Stimulated activated CD8-positive, alpha-beta memory T cell treated with anti-CD3 and anti-CD28 coated beads, Interleukin-7, amount 100 ng/mL, for 48 hours (primary cell): Measurements from ENCODE around the gene POGZ.
A peak's percentile ranks its signal among the peaks of the same experiment; 100 is the strongest.

Experiments
- DNase-seq, 2 donors: peaks; one replicate each; pipeline ENCODE4 v3.0.0-alpha.2; 2020; ENCODE audit warnings: low read depth in 1 of 2; ENCODE audit errors: extremely low read depth in 1 of 2

The POGZ gene, protein sequence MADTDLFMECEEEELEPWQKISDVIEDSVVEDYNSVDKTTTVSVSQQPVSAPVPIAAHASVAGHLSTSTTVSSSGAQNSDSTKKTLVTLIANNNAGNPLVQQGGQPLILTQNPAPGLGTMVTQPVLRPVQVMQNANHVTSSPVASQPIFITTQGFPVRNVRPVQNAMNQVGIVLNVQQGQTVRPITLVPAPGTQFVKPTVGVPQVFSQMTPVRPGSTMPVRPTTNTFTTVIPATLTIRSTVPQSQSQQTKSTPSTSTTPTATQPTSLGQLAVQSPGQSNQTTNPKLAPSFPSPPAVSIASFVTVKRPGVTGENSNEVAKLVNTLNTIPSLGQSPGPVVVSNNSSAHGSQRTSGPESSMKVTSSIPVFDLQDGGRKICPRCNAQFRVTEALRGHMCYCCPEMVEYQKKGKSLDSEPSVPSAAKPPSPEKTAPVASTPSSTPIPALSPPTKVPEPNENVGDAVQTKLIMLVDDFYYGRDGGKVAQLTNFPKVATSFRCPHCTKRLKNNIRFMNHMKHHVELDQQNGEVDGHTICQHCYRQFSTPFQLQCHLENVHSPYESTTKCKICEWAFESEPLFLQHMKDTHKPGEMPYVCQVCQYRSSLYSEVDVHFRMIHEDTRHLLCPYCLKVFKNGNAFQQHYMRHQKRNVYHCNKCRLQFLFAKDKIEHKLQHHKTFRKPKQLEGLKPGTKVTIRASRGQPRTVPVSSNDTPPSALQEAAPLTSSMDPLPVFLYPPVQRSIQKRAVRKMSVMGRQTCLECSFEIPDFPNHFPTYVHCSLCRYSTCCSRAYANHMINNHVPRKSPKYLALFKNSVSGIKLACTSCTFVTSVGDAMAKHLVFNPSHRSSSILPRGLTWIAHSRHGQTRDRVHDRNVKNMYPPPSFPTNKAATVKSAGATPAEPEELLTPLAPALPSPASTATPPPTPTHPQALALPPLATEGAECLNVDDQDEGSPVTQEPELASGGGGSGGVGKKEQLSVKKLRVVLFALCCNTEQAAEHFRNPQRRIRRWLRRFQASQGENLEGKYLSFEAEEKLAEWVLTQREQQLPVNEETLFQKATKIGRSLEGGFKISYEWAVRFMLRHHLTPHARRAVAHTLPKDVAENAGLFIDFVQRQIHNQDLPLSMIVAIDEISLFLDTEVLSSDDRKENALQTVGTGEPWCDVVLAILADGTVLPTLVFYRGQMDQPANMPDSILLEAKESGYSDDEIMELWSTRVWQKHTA (N-terminal part only)

DNA sequence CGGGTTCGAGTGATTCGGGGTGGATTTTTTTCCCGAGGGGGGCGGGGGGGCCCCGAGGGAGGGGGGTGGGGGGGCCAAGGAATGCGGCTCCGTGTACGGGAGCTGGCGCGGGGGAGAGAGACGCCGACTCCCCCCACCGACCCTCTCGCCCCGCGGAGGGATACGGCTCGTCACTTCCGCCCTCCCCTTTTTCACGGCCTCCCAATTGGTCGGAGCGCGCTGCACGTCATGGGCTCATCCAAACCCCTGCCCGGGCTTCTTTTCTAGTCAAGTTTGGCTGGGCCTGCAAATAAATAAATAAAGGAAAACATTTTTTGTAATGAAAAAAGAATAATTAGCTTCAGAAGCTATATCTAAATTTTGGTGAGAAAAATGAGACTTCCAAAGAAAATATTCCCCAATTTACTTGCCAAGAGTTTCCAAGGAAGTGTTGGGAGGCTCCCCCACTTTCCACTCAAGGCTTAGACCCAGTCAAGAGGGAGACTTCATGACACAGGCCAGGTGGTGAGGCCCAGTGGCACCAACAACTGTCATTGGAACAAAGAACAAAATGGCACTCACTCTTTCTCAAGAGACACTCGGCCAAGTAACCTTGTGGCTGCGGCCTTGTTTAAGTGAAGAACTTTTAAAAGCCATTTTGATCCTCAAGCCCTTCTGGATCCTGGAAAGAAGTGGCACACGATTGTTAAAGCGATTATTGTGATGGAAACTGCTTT lies at the start of gene POGZ:
TSS of gene POGZ (minus strand) at position 164 of the 716 bp plus-strand sequence. CDS start 17,290 bp downstream, outside the sequence.
- peak; percentile 84 to 92 for DNase-seq

DNA sequence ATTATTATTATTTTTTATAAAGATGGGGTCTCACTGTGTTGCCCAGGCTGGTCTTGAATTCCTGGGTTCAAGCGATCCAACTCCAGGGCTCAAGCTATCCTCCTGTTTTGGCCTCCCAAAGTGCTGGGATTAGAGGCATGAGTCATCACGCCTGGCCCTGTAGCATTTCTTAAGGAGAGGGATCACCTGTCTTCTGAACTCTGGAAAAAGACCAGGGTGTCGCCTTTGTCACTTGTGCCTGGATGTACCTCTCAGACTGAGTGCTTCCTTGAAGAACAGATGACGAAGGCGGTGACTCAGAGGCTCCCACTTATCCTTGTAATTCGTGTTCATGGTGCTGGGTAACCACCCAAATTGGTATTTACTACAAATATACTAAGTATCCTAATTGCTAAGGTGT lies 49.5 kb upstream of the POGZ start:
- DNase-seq = no peak

DNA sequence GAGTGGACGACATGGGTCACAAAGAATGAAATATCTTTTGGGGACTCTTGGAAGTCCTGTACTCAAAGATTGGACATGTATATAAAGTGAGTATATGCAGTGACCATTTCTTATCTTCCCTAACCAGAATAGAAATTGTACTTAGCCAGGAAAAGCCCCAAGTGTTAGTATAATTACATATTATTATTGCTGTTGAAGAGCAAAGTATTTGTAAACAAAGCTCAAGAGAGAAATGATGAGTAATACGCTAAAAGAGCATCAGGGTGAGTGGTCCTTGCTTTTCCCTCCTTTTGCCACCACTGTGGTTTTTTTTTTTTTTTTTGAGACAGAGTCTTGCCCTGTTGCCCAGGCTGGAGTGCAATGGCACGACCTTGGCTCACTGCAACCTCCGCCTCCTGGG lies 45.5 kb upstream of the POGZ start:
- DNase-seq = no peak

GRCh38 chr1:151504252-151504651 lies 45.0 kb upstream of the POGZ start:
- no peak for DNase-seq

DNA sequence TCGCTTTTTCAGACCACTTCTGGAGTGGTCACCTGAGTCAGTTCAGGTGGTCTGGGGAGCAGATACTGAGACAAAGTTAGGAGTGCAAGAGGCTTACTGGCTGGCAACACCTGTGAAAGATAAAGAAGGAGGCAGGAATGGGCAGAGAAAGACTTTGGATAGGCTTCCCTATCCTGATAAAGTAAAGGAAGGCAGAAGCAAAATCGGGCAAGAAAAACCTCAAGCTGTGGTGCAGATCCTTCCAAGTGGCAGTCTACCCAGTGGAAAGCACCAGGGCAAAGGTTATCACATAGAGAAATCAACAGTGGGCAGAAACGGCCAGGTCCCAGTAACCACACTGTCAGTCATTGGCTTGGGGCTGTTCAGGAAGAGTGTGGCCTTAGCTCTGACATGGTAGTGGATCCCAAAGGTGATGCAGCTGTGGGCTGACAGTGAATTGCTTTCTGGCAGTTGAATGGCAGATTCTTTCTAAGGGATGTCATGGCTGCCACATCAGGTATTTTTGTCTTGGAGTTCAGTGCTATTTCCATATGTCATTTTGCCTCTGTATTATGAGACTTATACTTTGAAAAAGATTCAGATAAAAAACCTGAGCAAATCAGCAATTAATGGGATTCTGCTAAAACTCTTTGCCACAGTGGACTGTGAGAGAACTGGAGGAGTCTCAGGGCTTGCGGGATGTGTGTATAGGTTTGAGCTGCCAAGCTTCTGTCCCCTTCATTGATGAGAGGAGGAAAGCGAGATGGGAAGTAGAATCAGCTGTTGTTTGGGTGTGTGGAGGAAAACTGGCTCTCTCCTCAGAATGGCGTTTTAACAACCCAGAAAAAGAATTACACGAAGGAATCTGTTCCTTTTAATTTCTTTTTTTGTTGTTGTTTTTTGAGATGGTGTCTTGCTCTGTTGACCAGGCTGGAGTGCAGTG lies 43.8 kb upstream of the POGZ start:
- DNase-seq = no peak

DNA sequence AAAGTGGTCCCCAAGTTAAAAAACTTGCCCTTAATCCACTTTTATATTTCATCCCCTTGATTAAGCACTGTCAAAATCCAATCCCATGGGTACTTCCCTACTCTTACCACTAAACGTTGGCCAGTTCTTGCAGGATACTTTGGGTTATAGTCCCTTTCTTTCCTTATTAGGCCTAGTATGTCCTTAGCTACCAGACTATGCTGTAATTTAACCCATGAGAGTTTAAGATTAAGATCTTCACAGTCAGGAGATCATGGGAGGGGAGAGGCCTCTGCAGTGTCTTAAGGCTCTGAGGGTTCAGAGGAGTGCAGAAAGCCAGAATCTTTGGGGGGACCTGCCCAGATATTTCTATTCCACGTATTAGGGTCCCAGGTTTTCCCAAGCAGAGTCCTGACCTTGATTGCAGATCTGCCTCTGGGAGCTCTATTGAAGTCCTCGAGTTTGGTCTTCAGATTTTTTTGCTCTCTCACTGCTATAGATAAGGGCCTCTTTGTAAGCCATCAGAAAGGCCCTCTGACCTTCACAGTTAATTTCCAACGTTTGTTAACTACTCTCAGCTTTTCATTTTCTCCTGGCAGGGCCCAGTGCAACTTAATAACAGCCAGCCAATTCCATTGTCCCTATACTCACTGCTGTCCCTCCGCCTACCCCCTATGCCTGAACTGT lies 42.9 kb upstream of the POGZ start:
- DNase-seq = no peak

GRCh38 chr1:151501474-151501873 lies 42.2 kb upstream of the POGZ start:
- DNase-seq = no peak

DNA sequence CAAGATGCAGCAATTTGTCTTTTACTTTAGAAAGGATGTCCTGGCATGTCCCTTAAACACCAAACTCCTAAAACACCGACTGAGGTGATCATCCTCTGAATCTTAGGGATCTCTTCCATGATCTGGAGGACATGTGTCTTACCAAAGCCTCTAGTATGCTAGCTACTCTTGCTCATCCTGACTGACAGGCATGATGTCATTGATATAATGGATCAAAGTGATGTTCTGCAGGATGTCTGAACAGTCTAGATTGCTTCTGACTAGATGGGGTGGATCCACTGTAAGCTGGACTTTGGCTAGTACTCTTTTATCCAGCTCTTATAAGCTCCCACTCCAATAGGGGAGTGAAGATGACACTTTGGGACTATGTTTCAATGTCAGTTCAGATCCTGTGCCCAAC lies 40.6 kb upstream of the POGZ start:
- DNase-seq = no peak

DNA sequence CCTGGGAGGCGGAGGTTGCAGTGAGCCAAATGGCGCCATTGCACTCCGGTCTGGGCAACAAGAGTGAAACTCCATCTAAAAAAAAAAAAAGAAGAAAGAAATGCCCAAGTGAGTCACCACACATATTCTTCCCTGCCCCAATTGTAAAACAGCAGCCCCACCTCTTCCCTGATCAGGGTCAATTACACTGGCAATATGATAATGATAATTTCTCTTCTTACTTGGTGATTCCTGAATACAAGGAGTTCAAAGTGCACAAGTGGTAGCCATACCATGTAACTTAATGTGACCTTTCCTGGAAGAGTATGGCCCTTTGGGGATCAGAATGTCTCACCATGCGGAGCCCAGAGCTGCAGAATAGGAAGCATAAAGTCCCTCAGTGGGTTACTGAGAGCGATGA lies 40.1 kb upstream of the POGZ start:
- no peak for DNase-seq

- no peak for DNase-seq
Measured at GRCh38 chr1:151495316-151495715, 36.0 kb upstream of the POGZ start.

DNA sequence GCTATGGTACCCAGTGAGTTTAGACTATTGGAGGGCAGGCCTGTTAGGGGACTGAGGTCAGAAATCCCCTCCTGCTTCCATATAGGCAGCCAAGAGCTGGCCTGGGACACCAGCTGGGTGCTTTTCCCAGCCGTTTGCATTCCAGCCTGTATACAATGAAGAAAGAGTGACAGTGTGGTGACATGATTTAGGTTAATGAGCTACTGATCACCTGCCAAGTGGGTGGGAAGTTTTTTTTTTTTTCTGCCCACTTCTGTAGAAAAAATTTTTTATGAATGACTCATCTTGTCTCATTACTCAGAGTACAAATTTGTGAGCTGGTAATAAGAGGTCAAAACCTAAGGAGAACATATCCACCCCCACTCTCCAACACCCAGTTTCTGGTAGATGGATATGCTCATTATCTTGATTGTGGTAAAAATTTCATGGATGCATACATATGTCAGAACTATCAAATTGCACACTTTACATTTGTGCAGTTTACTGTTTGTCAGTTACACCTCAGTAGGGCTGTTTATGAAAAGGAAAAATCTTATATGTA lies 35.5 kb upstream of the POGZ start:
- DNase-seq = no peak

DNA sequence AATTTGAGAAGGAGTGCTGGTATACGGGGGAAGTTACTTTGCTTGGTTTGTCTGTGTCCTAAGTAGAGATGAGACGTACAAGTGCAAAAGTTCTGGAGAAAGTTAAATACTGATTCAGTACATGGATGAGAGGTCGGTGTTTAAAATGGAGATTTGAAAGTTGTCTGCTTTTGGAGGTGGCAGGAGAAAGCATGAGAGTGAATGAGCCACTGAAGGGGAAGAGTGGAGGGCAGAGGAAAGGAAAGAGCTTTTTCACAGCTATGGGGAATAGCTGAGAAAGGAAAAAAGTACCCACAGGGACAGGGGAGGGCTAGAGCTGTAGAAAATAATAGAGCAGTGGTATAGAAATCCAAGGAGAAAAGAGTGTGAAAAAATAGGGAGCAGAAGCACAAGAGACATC lies 33.7 kb upstream of the POGZ start:
- DNase-seq = no peak

GRCh38 chr1:151492120-151492519 lies 32.8 kb upstream of the POGZ start:
- no peak for DNase-seq

DNA sequence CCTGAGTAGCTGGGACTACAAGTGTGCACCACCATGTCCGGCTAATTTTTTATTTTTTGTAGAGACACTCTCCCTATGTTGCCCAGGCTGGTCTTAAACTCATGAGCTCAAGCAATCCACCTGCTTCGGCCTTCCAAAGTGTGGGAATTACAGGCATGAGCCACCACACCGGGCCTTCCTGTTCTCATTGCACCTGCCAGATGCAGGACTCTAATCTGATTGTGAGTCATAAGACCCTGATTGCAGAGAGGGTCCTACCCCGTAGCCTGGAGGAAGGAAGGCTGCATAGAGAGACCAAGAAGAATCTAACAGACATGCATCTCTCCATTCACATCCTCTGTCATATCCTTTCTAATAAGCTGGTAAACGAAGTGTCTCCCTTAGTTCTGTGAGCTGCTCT lies 32.3 kb upstream of the POGZ start:
- no peak for DNase-seq

DNA sequence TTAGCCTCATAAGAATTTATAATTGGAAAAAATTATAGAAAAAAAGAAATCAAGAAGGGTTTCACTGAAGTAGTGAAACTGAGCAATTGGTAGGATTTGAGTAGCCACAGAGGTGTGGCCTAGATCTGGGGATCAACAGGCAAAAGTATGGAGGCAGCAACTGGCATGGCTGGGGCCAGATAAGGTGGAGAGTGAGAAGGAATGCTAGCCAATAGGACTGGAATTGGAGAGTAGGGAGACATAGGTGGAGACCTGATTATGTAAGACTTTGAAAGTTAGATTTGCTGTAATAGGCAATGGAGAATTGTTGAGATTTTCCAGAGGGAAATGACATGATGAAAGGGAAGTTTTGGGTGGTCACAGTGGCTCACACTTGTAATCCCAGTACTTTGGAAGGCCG lies 27.3 kb upstream of the POGZ start:
- DNase-seq = no peak

- DNase-seq = no peak
Measured at GRCh38 chr1:151485685-151486255, 26.5 kb upstream of the POGZ start.

DNA sequence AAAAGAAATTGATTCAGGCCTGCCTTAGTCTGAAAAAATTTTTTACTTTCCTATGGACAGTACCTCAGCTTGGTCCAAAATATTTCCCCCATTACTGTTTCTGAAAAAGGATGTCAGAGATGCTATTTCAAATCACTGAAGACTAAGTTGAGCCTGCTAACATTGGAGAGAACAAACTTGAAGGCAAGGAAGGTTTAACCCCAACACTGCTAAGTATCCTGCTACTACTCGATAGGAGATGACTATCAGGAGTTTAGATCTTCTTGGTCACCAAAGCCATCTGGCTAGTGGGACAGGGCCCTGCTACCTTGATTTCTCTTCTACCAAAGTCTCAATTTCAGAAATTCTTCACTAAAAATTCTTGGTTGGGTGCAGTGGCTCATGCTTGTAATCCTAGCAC lies 22.7 kb upstream of the POGZ start:
- DNase-seq = no peak

DNA sequence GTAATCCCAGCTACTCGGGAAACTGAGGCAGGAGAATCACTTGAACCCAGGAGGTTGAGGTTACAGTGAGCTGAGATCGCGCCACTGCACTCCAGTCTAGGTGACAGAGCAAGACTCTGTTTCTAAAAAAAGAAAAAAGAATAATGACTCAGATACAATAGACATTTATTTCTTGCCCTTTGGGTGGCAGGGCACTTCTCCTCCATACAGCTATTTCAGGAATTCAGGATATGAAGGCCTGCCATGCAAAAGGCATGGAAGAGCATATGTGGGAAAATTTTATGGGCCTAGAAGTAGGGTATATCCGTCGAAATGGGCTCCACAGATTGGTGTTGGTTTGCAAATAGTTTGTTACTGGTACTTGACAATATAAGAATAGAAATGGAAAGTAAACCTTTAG lies 20.2 kb upstream of the POGZ start:
- no peak for DNase-seq
